Measurements from ENCODE around the gene STMN3. TPM values are rescaled to one million over a fixed set of nuclear protein-coding genes. Genes with fewer than 3 reads are reported as not detected.

The STMN3 gene
- total and polyA plus RNA-seq, 2 experiments from 2014 or later: 6.6 to 9.9 TPM

GRCh38 chr20:63591786-63592355, 61.4 kb downstream of the STMN3 start:
- Histone ChIP-seq H3K4me1 (ENCODE audit: low read depth) (no peaks in the 10 kb centered on the region), H3K27ac (no peak overlapping the region), H3K36me3 (peaks cover 11% of the 10 kb centered on the region), H3K9me3 (ENCODE audit: low read depth) (no peaks in the 10 kb centered on the region), H3K27me3 (no peaks in the 10 kb centered on the region), H3K4me3 (no peak overlapping the region)
- no peak for DNase-seq (ENCODE audit: low read depth in 1 of 2, low spot score in 1 of 2)
- TF ChIP-seq CTCF (IDR thresholded peaks at IDR 0.05; ENCODE audit: low read depth, low read length): no peak

- no peak overlapping the region for H3K4me3 ChIP-seq
- H3K27me3 ChIP-seq: no peaks in the 10 kb centered on the region
- no peak for TF ChIP-seq CTCF (IDR thresholded peaks at IDR 0.05; ENCODE audit: low read depth, low read length)
- no peaks in the 10 kb centered on the region for H3K4me1 ChIP-seq (ENCODE audit: low read depth)
- no peak for DNase-seq (ENCODE audit: low read depth in 1 of 2, low spot score in 1 of 2)
- no peak overlapping the region for H3K27ac ChIP-seq
- H3K36me3 ChIP-seq: peaks cover 11% of the 10 kb centered on the region
- no peaks in the 10 kb centered on the region for H3K9me3 ChIP-seq (ENCODE audit: low read depth)
These were observed 62.1 kb downstream of the STMN3 start for GRCh38 chr20:63591147-63591533.

- Histone ChIP-seq H3K4me3 (no peak overlapping the region), H3K36me3 (peaks cover 11% of the 10 kb centered on the region), H3K4me1 (ENCODE audit: low read depth) (no peaks in the 10 kb centered on the region), H3K27me3 (no peaks in the 10 kb centered on the region), H3K9me3 (ENCODE audit: low read depth) (no peaks in the 10 kb centered on the region), H3K27ac (no peak overlapping the region)
- DNase-seq (ENCODE audit: low read depth in 1 of 2, low spot score in 1 of 2): no peak
- no peak for TF ChIP-seq CTCF (IDR thresholded peaks at IDR 0.05; ENCODE audit: low read depth, low read length)
These were observed 62.7 kb downstream of the STMN3 start for GRCh38 chr20:63590218-63591146.

Other genes with a start within 250 kb of the STMN3 start
- gene KCNQ2, start 180.8 kb downstream of the STMN3 start, total RNA-seq: 13.7 and 18.0 TPM in 2 replicates
- 17.3 and 18.6 TPM in 2 replicates for gene KCNQ2, start 180.8 kb downstream of the STMN3 start, polyA plus RNA-seq
- 1,016 and 1,067 TPM in 2 replicates for gene EEF1A2, start 154.3 kb downstream of the STMN3 start, total RNA-seq
- 309 and 337 TPM in 2 replicates for gene EEF1A2, start 154.3 kb downstream of the STMN3 start, polyA plus RNA-seq
- gene PPDPF, start 132.7 kb downstream of the STMN3 start, total RNA-seq: 248 and 265 TPM in 2 replicates
- gene PPDPF, start 132.7 kb downstream of the STMN3 start, polyA plus RNA-seq: 368 and 463 TPM in 2 replicates
- not detected in 2 replicates for gene PTK6, start 116.0 kb downstream of the STMN3 start, total RNA-seq
- 0.30 and 0.38 TPM in 2 replicates for gene PTK6, start 116.0 kb downstream of the STMN3 start, polyA plus RNA-seq
- not detected in 2 replicates for gene SRMS, start 105.7 kb downstream of the STMN3 start, total RNA-seq
- gene SRMS, start 105.7 kb downstream of the STMN3 start, polyA plus RNA-seq: not detected in 2 replicates
- 3.4 and 3.7 TPM in 2 replicates for gene FNDC11, start 99.3 kb downstream of the STMN3 start, total RNA-seq
- 0.09 and 2.9 TPM in 2 replicates for gene FNDC11, start 99.3 kb downstream of the STMN3 start, polyA plus RNA-seq
- 8.7 and 14.3 TPM in 2 replicates for gene HELZ2, start 79.2 kb downstream of the STMN3 start, total RNA-seq
- gene HELZ2, start 79.2 kb downstream of the STMN3 start, polyA plus RNA-seq: 1.4 and 1.7 TPM in 2 replicates
- 10.9 and 15.4 TPM in 2 replicates for gene GMEB2, start 26.3 kb downstream of the STMN3 start, total RNA-seq
- 10.8 and 11.4 TPM in 2 replicates for gene GMEB2, start 26.3 kb downstream of the STMN3 start, polyA plus RNA-seq
- 14.9 TPM in 2 replicates for gene RTEL1, start 4.9 kb upstream of the STMN3 start, total RNA-seq
- 14.8 and 15.8 TPM in 2 replicates for gene RTEL1, start 4.9 kb upstream of the STMN3 start, polyA plus RNA-seq
- 9.5 and 10.3 TPM in 2 replicates for gene TNFRSF6B, start 43.2 kb upstream of the STMN3 start, total RNA-seq
- gene TNFRSF6B, start 43.2 kb upstream of the STMN3 start, polyA plus RNA-seq: 3.3 and 4.9 TPM in 2 replicates
- gene ARFRP1, start 54.6 kb upstream of the STMN3 start, total RNA-seq: 46.1 and 61.3 TPM in 2 replicates
- gene ARFRP1, start 54.6 kb upstream of the STMN3 start, polyA plus RNA-seq: 75.0 and 85.1 TPM in 2 replicates
- 36.3 and 48.8 TPM in 2 replicates for gene ZGPAT, start 54.6 kb upstream of the STMN3 start, total RNA-seq
- gene ZGPAT, start 54.6 kb upstream of the STMN3 start, polyA plus RNA-seq: 30.0 and 37.5 TPM in 2 replicates
- 10.1 and 19.2 TPM in 2 replicates for gene LIME1, start 83.2 kb upstream of the STMN3 start, total RNA-seq
- gene LIME1, start 83.2 kb upstream of the STMN3 start, polyA plus RNA-seq: 7.0 and 17.4 TPM in 2 replicates
- 79.2 and 177 TPM in 2 replicates for gene SLC2A4RG, start 86.4 kb upstream of the STMN3 start, total RNA-seq
- gene SLC2A4RG, start 86.4 kb upstream of the STMN3 start, polyA plus RNA-seq: 46.6 and 58.0 TPM in 2 replicates
- 43.1 and 53.4 TPM in 2 replicates for gene ZBTB46, start 177.8 kb upstream of the STMN3 start, total RNA-seq
- gene ZBTB46, start 177.8 kb upstream of the STMN3 start, polyA plus RNA-seq: 24.1 and 24.5 TPM in 2 replicates
- not detected in 2 replicates for gene ABHD16B, start 208.1 kb upstream of the STMN3 start, total RNA-seq
- gene ABHD16B, start 208.1 kb upstream of the STMN3 start, polyA plus RNA-seq: 3.4 and 4.6 TPM in 2 replicates
- gene TPD52L2, start 211.8 kb upstream of the STMN3 start, total RNA-seq: 103 and 105 TPM in 2 replicates
- 114 and 121 TPM in 2 replicates for gene TPD52L2, start 211.8 kb upstream of the STMN3 start, polyA plus RNA-seq
- 37.7 and 45.4 TPM in 2 replicates for gene DNAJC5, start 241.7 kb upstream of the STMN3 start, total RNA-seq
- gene DNAJC5, start 241.7 kb upstream of the STMN3 start, polyA plus RNA-seq: 9.4 and 10.2 TPM in 2 replicates

Measured in cardiac muscle cell (in vitro differentiated cells and primary cell).